IMR-90 (cell line): ENCODE data around the gene SEL1L3. TPM values are rescaled to one million over a fixed set of nuclear protein-coding genes. Genes with fewer than 3 reads are reported as not detected.

ENCODE experiments used
- ATAC-seq: fragments of 200-7000 bp; cut with Tn5 transposase; 2 replicates; pipeline ENCODE4 v1.9.1; 2020; ENCODE audit warnings: low read depth, mild to moderate bottlenecking, moderate library complexity
- BruUV-seq: library from RNA; stranded (reverse); fragments of 400-500 nt; replicated peaks from 2 replicates; lab custom pipeline; 2021; lab: Mats Ljungman, UMichigan
- CTCF ChIA-PET: fragments of 300-600 bp; formaldehyde crosslinking; extraction: SDS; loops from one replicate; lab custom pipeline; 2021; ENCODE audit warnings: antibody characterized with exemption; lab: Yijun Ruan, JAX
- POLR2A ChIA-PET: fragments of 300-600 bp; sonication (Branson Sonifier 250); formaldehyde crosslinking; loops from one replicate; lab custom pipeline; 2022; ENCODE audit warnings: antibody characterized with exemption; ENCODE audit not compliant: unreplicated experiment; lab: Charles Lee
- DNase-seq: peaks from one replicate; pipeline ENCODE4 v3.0.0; 2013
- H2AFZ ChIP-seq: replicated peaks from 2 replicates; pipeline ENCODE3; 2013; ENCODE audit warnings: low read length, mild to moderate bottlenecking; ENCODE audit not compliant: poor library complexity
- H2AK5ac ChIP-seq: 2 replicates; pipeline ENCODE4 v1.6.1; 2013; ENCODE audit warnings: low read depth, low read length, inconsistent platforms
- H2AK9ac ChIP-seq: replicated peaks from 2 replicates; pipeline ENCODE3; 2013; ENCODE audit warnings: mild to moderate bottlenecking, low read depth, low read length, moderate library complexity; ENCODE audit not compliant: poor library complexity
- H2BK120ac ChIP-seq: 2 replicates; pipeline ENCODE4 v1.6.1; 2013; ENCODE audit warnings: low read depth, low read length, inconsistent platforms
- H2BK15ac ChIP-seq: 3 replicates; pipeline ENCODE4 v1.6.1; 2013; ENCODE audit warnings: low read depth, low read length, inconsistent platforms
- H2BK20ac ChIP-seq: 2 replicates; pipeline ENCODE4 v1.6.1; 2013; ENCODE audit warnings: low read depth, mild to moderate bottlenecking, inconsistent platforms, low read length, moderate library complexity
- H2BK5ac ChIP-seq: 2 replicates; pipeline ENCODE4 v1.6.1; 2013; ENCODE audit warnings: mild to moderate bottlenecking, low read depth, low read length, inconsistent platforms; ENCODE audit not compliant: poor library complexity, severe bottlenecking
- H3K14ac ChIP-seq: replicated peaks from 2 replicates; pipeline ENCODE4 v1.6.1; 2013; ENCODE audit warnings: low read depth, low read length, inconsistent platforms
- H3K18ac ChIP-seq: 2 replicates; pipeline ENCODE4 v1.6.1; 2013; ENCODE audit warnings: low read depth, low read length, control low read depth
- H3K23ac ChIP-seq: 2 replicates; pipeline ENCODE4 v1.6.1; 2013; ENCODE audit warnings: low read depth, low read length, inconsistent platforms
- H3K27ac ChIP-seq: 2 replicates; pipeline ENCODE4 v1.5.1; 2013; ENCODE audit warnings: mild to moderate bottlenecking, control low read depth, low read length; ENCODE audit not compliant: insufficient read depth
- H3K27me3 ChIP-seq: 2 replicates; pipeline ENCODE4 v1.6.1; 2013; ENCODE audit warnings: low read length; ENCODE audit not compliant: control insufficient read depth, insufficient read depth
- H3K36me3 ChIP-seq: 2 replicates; pipeline ENCODE4 v1.6.1; 2013; ENCODE audit warnings: low read length, mixed read lengths; ENCODE audit not compliant: control insufficient read depth, insufficient read depth
- H3K4ac ChIP-seq: 2 replicates; pipeline ENCODE4 v1.6.1; 2013; ENCODE audit warnings: low read depth, low read length, inconsistent platforms
- H3K4me1 ChIP-seq: 2 replicates; pipeline ENCODE4 v1.6.1; 2013; ENCODE audit warnings: low read length, mixed read lengths; ENCODE audit not compliant: control insufficient read depth, insufficient read depth
- H3K4me2 ChIP-seq: 2 replicates; pipeline ENCODE4 v1.6.1; 2013; ENCODE audit warnings: low read depth, mild to moderate bottlenecking, control low read depth, low read length, moderate library complexity
- H3K4me3 ChIP-seq: 2 replicates; pipeline ENCODE4 v1.5.1; 2013; ENCODE audit warnings: low read depth, mild to moderate bottlenecking, control low read depth, low read length, moderate library complexity; ENCODE audit not compliant: insufficient read depth
- H3K56ac ChIP-seq: 2 replicates; pipeline ENCODE4 v1.6.1; 2013; ENCODE audit warnings: low read length, inconsistent platforms; ENCODE audit not compliant: insufficient read depth; ENCODE audit errors: extremely low read depth
- H3K79me1 ChIP-seq, 2 experiments: 2 replicates each; pipeline ENCODE4 v1.6.1; 2013; ENCODE audit warnings: low read length in 2 of 2, inconsistent platforms in 1 of 2, low read depth in 1 of 2
- H3K9ac ChIP-seq: 2 replicates; pipeline ENCODE4 v1.6.1; 2013; ENCODE audit warnings: low read depth, low read length, control low read depth
- H3K9me1 ChIP-seq: 2 replicates; pipeline ENCODE4 v1.6.1; 2013; ENCODE audit warnings: low read length, inconsistent platforms; ENCODE audit not compliant: insufficient read depth
- H3K9me3 ChIP-seq: 2 replicates; pipeline ENCODE4 v1.6.1; 2013; ENCODE audit warnings: low read length; ENCODE audit not compliant: control insufficient read depth, insufficient read depth
- H4K20me1 ChIP-seq: 2 replicates; pipeline ENCODE4 v1.6.1; 2013; ENCODE audit warnings: low read length, inconsistent platforms; ENCODE audit not compliant: insufficient read depth
- H4K5ac ChIP-seq: 2 replicates; pipeline ENCODE4 v1.6.1; 2013; ENCODE audit warnings: mild to moderate bottlenecking, low read depth, low read length, control low read depth
- H4K8ac ChIP-seq, 2 experiments: 2 replicates each; pipeline ENCODE4 v1.6.1; 2013; ENCODE audit warnings: low read depth in 2 of 2, low read length in 2 of 2, control low read depth in 1 of 2, inconsistent platforms in 1 of 2
- H4K91ac ChIP-seq: 2 replicates; pipeline ENCODE4 v1.6.1; 2013; ENCODE audit warnings: low read depth, low read length, inconsistent platforms; ENCODE audit not compliant: insufficient read depth
- BHLHE40 ChIP-seq: fragments of 150-350 bp; IDR thresholded peaks from 2 replicates; pipeline ENCODE4 v1.6.1; 2016; ENCODE audit warnings: mild to moderate bottlenecking, low read depth, low read length
- FOS ChIP-seq: fragments of 150-350 bp; IDR thresholded peaks from 2 replicates; pipeline ENCODE4 v1.6.1; 2016; ENCODE audit warnings: low read depth, low read length
- MAFK ChIP-seq: IDR thresholded peaks from 2 replicates; pipeline ENCODE4 v1.6.1; 2012; ENCODE audit warnings: low read depth, low read length, improper control_type of control experiment
- MXI1 ChIP-seq: IDR thresholded peaks from 2 replicates; pipeline ENCODE4 v1.6.1; 2012; ENCODE audit warnings: low read depth, mild to moderate bottlenecking, low read length, moderate library complexity, borderline replicate concordance
- NFE2L2 ChIP-seq: fragments of 150-350 bp; IDR thresholded peaks from 2 replicates; pipeline ENCODE4 v1.6.1; 2016; ENCODE audit warnings: low read depth, mild to moderate bottlenecking, low read length
- RFX5 ChIP-seq: IDR thresholded peaks from 2 replicates; pipeline ENCODE4 v1.8.0; 2012; ENCODE audit warnings: low read depth, mild to moderate bottlenecking, low read length, moderate library complexity
- WGBS, 2 experiments: methylation state at CpG; one replicate each; pipeline versions ENCODE4 v1.1.5 to v1.1.7; 2013; ENCODE audit warnings: missing lambda C conversion rate in 2 of 2; ENCODE audit not compliant: insufficient read length in 1 of 2; ENCODE audit errors: extremely low coverage in 2 of 2; 5-methylcytosine and 5-hydroxymethylcytosine counted together
- dilution Hi-C: fragments of 300-500 bp; cut with HindIII; formaldehyde crosslinking; loops from one replicate; pipeline ENCODE4 v1.14.3; 2018; ENCODE audit warnings: low sequenced_read_pairs; ENCODE audit not compliant: unreplicated experiment
- in situ Hi-C: fragments of 300-500 bp; cut with MboI; formaldehyde crosslinking; loops from 3 replicates; pipeline ENCODE4 v1.14.3; 2019; ENCODE audit warnings: low sequenced_read_pairs, inconsistent platforms, mixed read lengths
- intact Hi-C: fragments of 100-400 bp; cut with micrococcal nuclease; formaldehyde crosslinking; loops from 2 replicates; pipeline ENCODE4 v1.10.0; 2022
- polyA plus RNA-seq, 3 experiments: library from polyadenylated mRNA; depleted of rRNA; stranded (reverse); fragments of >200 nt; gene quantifications; 2 replicates each; pipeline ENCODE4 v1.2.3, GENCODE V29; 2012; ENCODE audit warnings: low replicate concordance in 1 of 3
- total RNA-seq: library from RNA; depleted of rRNA; stranded (reverse); fragments of >200 nt; gene quantifications from 2 replicates; pipeline ENCODE4 v1.2.3, GENCODE V29; 2012
- TF ChIP-seq, protein P1 (sequence below): fragments of 150-350 bp; IDR thresholded peaks from 2 replicates; pipeline ENCODE4 v1.6.1; 2016; ENCODE audit warnings: low read depth, mild to moderate bottlenecking, low read length, moderate library complexity, borderline replicate concordance
- TF ChIP-seq, protein P2 (sequence below): fragments of 150-350 bp; IDR thresholded peaks from 2 replicates; pipeline ENCODE4 v1.6.1; 2017; ENCODE audit warnings: mild to moderate bottlenecking, antibody characterized with exemption, low read length, low read depth

SEL1L3 gene
- total and polyA plus RNA-seq, 2 of the 4 experiments (the other 2 are of a cell fraction) = 16.4 to 43.7 TPM

GRCh38 chr4:25783943-25784342 lies 78.8 kb downstream of the SEL1L3 start:
- no peak overlapping the region for H3K23ac ChIP-seq
- in situ Hi-C loops = no loop called here
- H4K20me1 ChIP-seq = no peaks in the 10 kb centered on the region
- no peak overlapping the region for H2BK20ac ChIP-seq
- no peak overlapping the region for H3K9ac ChIP-seq
- BruUV-seq = no TSS peak
- H3K4me3 ChIP-seq = no peak overlapping the region
- H3K56ac ChIP-seq = no peak overlapping the region
- no CpG with 5 or more reads among the region's 9 CpGs for WGBS, 2 experiments
- TF ChIP-seq MAFK (no peak), MXI1 (no peak), NFE2L2 (no peak), RFX5 (no peak), BHLHE40 (no peak), FOS (no peak)
- TF ChIP-seq, protein P1, sequence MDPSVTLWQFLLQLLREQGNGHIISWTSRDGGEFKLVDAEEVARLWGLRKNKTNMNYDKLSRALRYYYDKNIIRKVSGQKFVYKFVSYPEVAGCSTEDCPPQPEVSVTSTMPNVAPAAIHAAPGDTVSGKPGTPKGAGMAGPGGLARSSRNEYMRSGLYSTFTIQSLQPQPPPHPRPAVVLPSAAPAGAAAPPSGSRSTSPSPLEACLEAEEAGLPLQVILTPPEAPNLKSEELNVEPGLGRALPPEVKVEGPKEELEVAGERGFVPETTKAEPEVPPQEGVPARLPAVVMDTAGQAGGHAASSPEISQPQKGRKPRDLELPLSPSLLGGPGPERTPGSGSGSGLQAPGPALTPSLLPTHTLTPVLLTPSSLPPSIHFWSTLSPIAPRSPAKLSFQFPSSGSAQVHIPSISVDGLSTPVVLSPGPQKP = no peak
- TF ChIP-seq, protein P2, sequence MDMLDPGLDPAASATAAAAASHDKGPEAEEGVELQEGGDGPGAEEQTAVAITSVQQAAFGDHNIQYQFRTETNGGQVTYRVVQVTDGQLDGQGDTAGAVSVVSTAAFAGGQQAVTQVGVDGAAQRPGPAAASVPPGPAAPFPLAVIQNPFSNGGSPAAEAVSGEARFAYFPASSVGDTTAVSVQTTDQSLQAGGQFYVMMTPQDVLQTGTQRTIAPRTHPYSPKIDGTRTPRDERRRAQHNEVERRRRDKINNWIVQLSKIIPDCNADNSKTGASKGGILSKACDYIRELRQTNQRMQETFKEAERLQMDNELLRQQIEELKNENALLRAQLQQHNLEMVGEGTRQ = no peak
- H2BK15ac ChIP-seq = no peak overlapping the region
- no peak overlapping the region for H3K4ac ChIP-seq
- no peaks in the 10 kb centered on the region for H3K9me3 ChIP-seq
- no peak overlapping the region for H4K91ac ChIP-seq
- dilution Hi-C loops = no loop called here
- H4K8ac ChIP-seq = no peak overlapping the region
- H3K79me1 ChIP-seq = no peaks in the 10 kb centered on the region
- ChIA-PET CTCF (no interaction called here), POLR2A (no interaction called here)
- no peak overlapping the region for H2BK120ac ChIP-seq
- no peak overlapping the region for H3K14ac ChIP-seq
- H4K5ac ChIP-seq = no peak overlapping the region
- H3K4me1 ChIP-seq = peaks cover 2% of the 10 kb centered on the region; the same call in 1 of the 2 replicates
- no peak for ATAC-seq
- DNase-seq = no peak
- peaks cover 5% of the 10 kb centered on the region; the same call in 1 of the 2 replicates for H3K9me1 ChIP-seq
- H2AK5ac ChIP-seq = no peak overlapping the region
- no peak overlapping the region for H3K4me2 ChIP-seq
- intact Hi-C loops = no loop called here
- H3K27me3 ChIP-seq = no peaks in the 10 kb centered on the region
- peaks cover 11% of the 10 kb centered on the region for H3K36me3 ChIP-seq
- no peak overlapping the region for H2AK9ac ChIP-seq
- no peak overlapping the region for H3K27ac ChIP-seq
- H3K18ac ChIP-seq = no peak overlapping the region
- no peak overlapping the region for H2BK5ac ChIP-seq
- H2AFZ ChIP-seq = no peak overlapping the region
